OCI-LY7 (cell line): Measurements from ENCODE around the gene EP400.

Source experiments
- CTCF ChIP-seq: fragments of 200-600 bp; sonication (generic); conservative IDR thresholded peaks from 2 replicates; pipeline ENCODE4 v1.5.1; 2014; ENCODE audit warnings: mild to moderate bottlenecking, antibody characterized with exemption, low read length, moderate library complexity, mixed read lengths
- EZH2phosphoT487 ChIP-seq: fragments of 200-600 bp; sonication (generic); IDR thresholded peaks from 2 replicates; pipeline ENCODE4 v1.6.1; 2018; ENCODE audit warnings: low read depth, borderline replicate concordance, mild to moderate bottlenecking, mixed run types, antibody characterized with exemption, low read length, moderate library complexity, mixed read lengths

DNA sequence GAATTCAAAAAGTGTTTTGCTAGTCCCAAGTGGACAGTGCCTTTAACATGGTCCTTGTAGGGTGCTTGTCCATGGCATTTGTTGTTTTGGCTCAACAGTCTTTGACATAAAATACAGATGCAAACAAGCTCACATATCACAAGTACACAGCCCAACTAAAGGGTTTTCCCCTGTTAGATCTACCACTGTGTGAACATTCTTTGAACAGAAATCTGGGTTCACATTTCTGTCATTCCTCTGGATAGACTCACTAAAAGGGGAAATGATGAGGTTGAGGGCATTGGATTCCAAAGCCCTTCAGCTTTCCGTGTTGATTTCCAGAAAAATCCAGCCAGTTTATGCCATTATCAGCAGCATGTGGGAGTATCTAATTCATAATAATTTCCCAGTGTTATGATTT is 54.1 kb downstream of the EP400 start:
- no peak for TF ChIP-seq CTCF
- TF ChIP-seq EZH2phosphoT487, result no peak
